ENCODE results near the gene PPA1.

GRCh38 chr10:70250961-70251680, 17.9 kb upstream of the PPA1 start:
- no peak for TF ChIP-seq CTCF (IDR thresholded peaks at IDR 0.05 in 2 of 3, conservative IDR thresholded peaks at IDR 0.05 in 1 of 3; ENCODE audit: borderline replicate concordance in 1 of 3, insufficient read depth in 1 of 3, low read depth in 2 of 3, low read length in 2 of 3)
- TF ChIP-seq YY1 (IDR thresholded peaks at IDR 0.05; ENCODE audit: extremely low read depth, insufficient replicate concordance, low read depth, low read length), result no peak
- no peak for TF ChIP-seq EZH2 (IDR thresholded peaks at IDR 0.05)
- TF ChIP-seq ATF3 (IDR thresholded peaks at IDR 0.05), result no peak
- TF ChIP-seq POLR2AphosphoS5 (IDR thresholded peaks at IDR 0.05; ENCODE audit: low read depth, low read length), result no peak
- TF ChIP-seq POLR2A (IDR thresholded peaks at IDR 0.05; ENCODE audit: borderline replicate concordance, extremely low read depth, insufficient read depth, insufficient read length), result no peak
- TF ChIP-seq REST (IDR thresholded peaks at IDR 0.05; ENCODE audit: low read depth), result no peak
- TF ChIP-seq FOSL1 (IDR thresholded peaks at IDR 0.05; ENCODE audit: low read depth), result no peak
- TF ChIP-seq ZBTB33 (IDR thresholded peaks at IDR 0.05; ENCODE audit: extremely low read depth, insufficient replicate concordance, low read length), result no peak
- TF ChIP-seq ZNF274 (IDR thresholded peaks at IDR 0.05; ENCODE audit: low read depth, low read length), result no peak

Data from HCT116 (cell line).